Mammary epithelial cell (primary cell): ENCODE data around the gene QRICH1.
A peak's percentile ranks its signal among the peaks of the same experiment; 100 is the strongest.

Source experiments
- CTCF ChIP-seq, 2 donors: IDR thresholded peaks in 1 of 2; conservative IDR thresholded peaks in 1 of 2; 2 replicates each; pipeline ENCODE4 v1.5.1; 2011 to 2012; ENCODE audit warnings: inconsistent platforms in 2 of 2, low read length in 2 of 2, mild to moderate bottlenecking in 2 of 2, control low read depth in 1 of 2, low read depth in 1 of 2; ENCODE audit not compliant: insufficient read depth in 1 of 2; ENCODE audit errors: extremely low read depth in 1 of 2
- EZH2 ChIP-seq: IDR thresholded peaks from 2 replicates; pipeline ENCODE4 v1.6.1; 2012; ENCODE audit warnings: low read length, inconsistent platforms, borderline replicate concordance

GRCh38 chr3:49124991-49125670, 31.3 kb upstream of the QRICH1 start:
- peak in 1 of 2 donors; percentile 11 for TF ChIP-seq CTCF (conservative IDR thresholded peaks at IDR 0.05 in 1 of 2, IDR thresholded peaks at IDR 0.05 in 1 of 2; ENCODE audit: extremely low read depth in 1 of 2, insufficient read depth in 1 of 2, low read depth in 1 of 2, low read length in 2 of 2)
- no peak for TF ChIP-seq EZH2
